ENCODE data around the gene CNRIP1. TPM values are rescaled to one million over a fixed set of nuclear protein-coding genes. Genes with fewer than 3 reads are reported as not detected.

The CNRIP1 gene
- total RNA-seq, 1 experiment from 2014 or later, result not detected

DNA sequence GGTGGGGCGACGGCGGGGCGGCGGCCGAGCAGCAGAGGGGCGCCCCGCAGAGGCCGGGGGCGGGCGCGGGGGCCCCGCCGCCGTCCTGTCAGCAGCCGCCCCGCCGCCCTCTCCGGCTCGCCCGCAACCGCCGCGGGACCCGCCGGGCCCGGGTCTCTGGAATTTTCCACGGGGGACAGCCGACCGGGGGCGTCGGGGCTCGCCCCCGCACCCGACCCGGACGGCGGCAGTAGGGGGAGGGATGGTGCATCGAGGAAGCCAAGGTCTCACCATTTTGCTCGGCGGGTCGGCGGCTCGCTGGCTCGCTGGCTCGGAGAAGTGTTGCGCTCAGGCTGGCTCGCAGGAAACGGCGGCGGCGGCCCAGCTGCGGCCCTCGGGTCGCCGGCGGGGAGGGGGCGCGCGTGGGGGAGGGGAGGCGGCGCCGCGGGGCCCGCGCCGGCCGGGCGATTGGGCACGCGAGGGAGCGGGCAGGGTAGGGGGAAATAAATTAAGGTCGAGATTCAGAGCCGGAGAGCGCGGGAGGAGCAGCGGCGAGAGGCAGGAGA lies 67.8 kb downstream of the CNRIP1 start:
- DNase-seq (ENCODE audit: low read depth, low spot score), result no peak
- Histone ChIP-seq H3K79me2 (ENCODE audit: insufficient read depth, low read length) (peaks cover 47% of the 10 kb centered on the region), H3K4me3 (replicated peaks in 1 of 2; ENCODE audit: low read depth in 1 of 2, low read length in 2 of 2) (peak overlapping the region; percentile 63 to 92), H3K4me2 (ENCODE audit: low read length) (peak overlapping the region; percentile 79), H3K9me2 (ENCODE audit: insufficient read depth) (no peaks in the 10 kb centered on the region), H2AFZ (ENCODE audit: low read depth, low read length, poor library complexity, severe bottlenecking) (no peak overlapping the region), H4K20me1 (ENCODE audit: insufficient read depth) (peaks cover 38% of the 10 kb centered on the region; the same call in 1 of the 2 replicates), H3K9ac (ENCODE audit: low read length) (peak overlapping the region; percentile 92), H3K27ac (ENCODE audit: low read depth, low read length) (peak overlapping the region; percentile 83), H3K36me3 (ENCODE audit: control insufficient read depth in 1 of 2, insufficient read depth in 2 of 2, low read length in 2 of 2) (no peaks in the 10 kb centered on the region), H3K27me3 (ENCODE audit: insufficient read depth, low read length) (no peaks in the 10 kb centered on the region), H3K4me1 (ENCODE audit: control insufficient read depth in 1 of 2, insufficient read depth in 2 of 2, low read length in 2 of 2) (peaks cover 7 to 22% of the 10 kb centered on the region in 2 experiments; a peak in 3 of 4 replicates), H3K9me3 (ENCODE audit: control insufficient read depth in 1 of 2, insufficient read depth in 1 of 2, low read depth in 1 of 2, low read length in 2 of 2) (no peaks in the 10 kb centered on the region)
- TF ChIP-seq ZFX (IDR thresholded peaks at IDR 0.05) (peak; percentile 52), CBX3 (IDR thresholded peaks at IDR 0.05; ENCODE audit: low read depth) (no peak)
- intact Hi-C loops (cut with micrococcal nuclease), result loop anchor here (2.0 kb wide), 1 partner anchor 95 kb away; the partner anchor contains the start of gene PNO1
- ChIA-PET RAD21 (ENCODE audit: low non-redundant PET in 1 of 2, low total read pairs in 2 of 2, uncharacterized antibody in 2 of 2, unreplicated experiment in 2 of 2) (no interaction called here), CTCF (interaction anchor here (0.6 to 0.9 kb wide), 2 partner anchors 40 to 56 kb away, joined by 3 read pairs; no protein-coding TSS in a partner anchor), POLR2A (interaction anchor here (0.9 kb wide), 2 partner anchors 10 to 34 kb away, joined by 3 read pairs; no protein-coding TSS in a partner anchor)
- ATAC-seq, result peak; percentile 26
- BruUV-seq (replicated peaks), result no TSS peak

DNA sequence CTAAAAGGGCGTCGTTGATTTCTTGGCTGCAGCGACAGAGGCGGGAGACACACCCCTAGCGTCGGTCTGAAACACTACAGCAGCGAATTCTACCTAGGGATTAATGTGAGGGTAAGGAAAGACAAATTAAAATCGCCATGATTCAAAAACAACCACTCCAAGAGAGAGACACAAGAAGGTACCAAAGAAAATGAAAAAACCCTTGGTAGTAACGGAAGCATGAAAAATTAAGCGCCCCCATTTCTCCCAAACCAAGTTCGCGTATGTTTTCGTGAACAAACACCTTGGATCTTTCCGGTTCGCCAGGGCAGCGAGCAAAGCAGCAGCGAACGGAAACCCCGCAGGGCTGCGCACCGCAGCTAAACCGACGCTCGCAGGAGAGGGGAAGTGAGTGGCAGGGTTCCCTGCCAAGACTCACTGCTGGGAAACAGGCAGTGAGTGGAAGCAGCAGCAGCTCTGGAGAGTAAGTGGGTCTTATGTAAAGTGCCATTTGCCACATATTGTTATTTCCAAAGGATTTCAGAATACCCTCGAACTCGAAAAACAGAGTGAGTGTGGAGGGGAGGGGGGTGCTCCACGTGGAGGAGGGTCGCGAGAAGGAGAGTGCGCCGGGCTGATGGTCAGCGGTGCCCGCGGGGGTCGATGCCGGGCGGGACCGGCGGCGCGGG lies 68.4 kb downstream of the CNRIP1 start:
- ATAC-seq (peak; percentile 58), DNase-seq (ENCODE audit: low read depth, low spot score) (peak; percentile 51)
- RAD21 ChIA-PET (ENCODE audit: low non-redundant PET in 1 of 2, low total read pairs in 2 of 2, uncharacterized antibody in 2 of 2, unreplicated experiment in 2 of 2), result no interaction called here
- Histone ChIP-seq H3K36me3 (ENCODE audit: control insufficient read depth in 1 of 2, insufficient read depth in 2 of 2, low read length in 2 of 2) (no peaks in the 10 kb centered on the region), H3K9ac (ENCODE audit: low read length) (peak overlapping the region; percentile 92), H3K27ac (ENCODE audit: low read depth, low read length) (peak overlapping the region; percentile 83), H3K4me3 (replicated peaks in 1 of 2; ENCODE audit: low read depth in 1 of 2, low read length in 2 of 2) (peak overlapping the region; percentile 63 to 92), H2AFZ (ENCODE audit: low read depth, low read length, poor library complexity, severe bottlenecking) (no peak overlapping the region), H3K27me3 (ENCODE audit: insufficient read depth, low read length) (no peaks in the 10 kb centered on the region), H3K9me3 (ENCODE audit: control insufficient read depth in 1 of 2, insufficient read depth in 1 of 2, low read depth in 1 of 2, low read length in 2 of 2) (no peaks in the 10 kb centered on the region), H3K79me2 (ENCODE audit: insufficient read depth, low read length) (peaks cover 53% of the 10 kb centered on the region), H3K4me1 (ENCODE audit: control insufficient read depth in 1 of 2, insufficient read depth in 2 of 2, low read length in 2 of 2) (peaks cover 7 to 22% of the 10 kb centered on the region in 2 experiments; a peak in 3 of 4 replicates), H3K4me2 (ENCODE audit: low read length) (peak overlapping the region; percentile 79), H3K9me2 (ENCODE audit: insufficient read depth) (no peaks in the 10 kb centered on the region), H4K20me1 (ENCODE audit: insufficient read depth) (peaks cover 41% of the 10 kb centered on the region; the same call in 1 of the 2 replicates)
- intact Hi-C loops (cut with micrococcal nuclease), result no loop called here
- POLR2A ChIA-PET, result no interaction called here
- CTCF ChIA-PET, result interaction anchor here (0.9 kb wide), 1 partner anchor 40 kb away, joined by 3 read pairs; no protein-coding TSS in a partner anchor
- no TSS peak for BruUV-seq (replicated peaks)
- TF ChIP-seq JUND (IDR thresholded peaks at IDR 0.05), result no peak
- TF ChIP-seq, protein P1, sequence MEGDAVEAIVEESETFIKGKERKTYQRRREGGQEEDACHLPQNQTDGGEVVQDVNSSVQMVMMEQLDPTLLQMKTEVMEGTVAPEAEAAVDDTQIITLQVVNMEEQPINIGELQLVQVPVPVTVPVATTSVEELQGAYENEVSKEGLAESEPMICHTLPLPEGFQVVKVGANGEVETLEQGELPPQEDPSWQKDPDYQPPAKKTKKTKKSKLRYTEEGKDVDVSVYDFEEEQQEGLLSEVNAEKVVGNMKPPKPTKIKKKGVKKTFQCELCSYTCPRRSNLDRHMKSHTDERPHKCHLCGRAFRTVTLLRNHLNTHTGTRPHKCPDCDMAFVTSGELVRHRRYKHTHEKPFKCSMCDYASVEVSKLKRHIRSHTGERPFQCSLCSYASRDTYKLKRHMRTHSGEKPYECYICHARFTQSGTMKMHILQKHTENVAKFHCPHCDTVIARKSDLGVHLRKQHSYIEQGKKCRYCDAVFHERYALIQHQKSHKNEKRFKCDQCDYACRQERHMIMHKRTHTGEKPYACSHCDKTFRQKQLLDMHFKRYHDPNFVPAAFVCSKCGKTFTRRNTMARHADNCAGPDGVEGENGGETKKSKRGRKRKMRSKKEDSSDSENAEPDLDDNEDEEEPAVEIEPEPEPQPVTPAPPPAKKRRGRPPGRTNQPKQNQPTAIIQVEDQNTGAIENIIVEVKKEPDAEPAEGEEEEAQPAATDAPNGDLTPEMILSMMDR (IDR thresholded peaks at IDR 0.05 in 2 of 3, conservative IDR thresholded peaks at IDR 0.05 in 1 of 3; ENCODE audit: borderline replicate concordance in 1 of 3, insufficient read depth in 1 of 3, low read depth in 2 of 3, low read length in 2 of 3), result peak; percentile 28 to 68 (median 61); a peak in 5 of 6 replicates
- TF ChIP-seq SRF (IDR thresholded peaks at IDR 0.05; ENCODE audit: low read depth), result no peak
- no peak for TF ChIP-seq CBX3 (IDR thresholded peaks at IDR 0.05; ENCODE audit: low read depth)
- TF ChIP-seq RAD21 (IDR thresholded peaks at IDR 0.05; ENCODE audit: low read depth), result peak; percentile 49
- no peak for TF ChIP-seq CEBPB (IDR thresholded peaks at IDR 0.05; ENCODE audit: low read depth)
- TF ChIP-seq EZH2 (IDR thresholded peaks at IDR 0.05), result no peak
- TF ChIP-seq ZFX (IDR thresholded peaks at IDR 0.05), result no peak
- no peak for TF ChIP-seq EGR1 (IDR thresholded peaks at IDR 0.05; ENCODE audit: low read depth)
- no peak for TF ChIP-seq TCF7L2 (IDR thresholded peaks at IDR 0.05; ENCODE audit: borderline replicate concordance, extremely low read depth, insufficient read depth, insufficient read length)
- TF ChIP-seq ELF1 (IDR thresholded peaks at IDR 0.05; ENCODE audit: borderline replicate concordance, low read depth), result no peak
- TF ChIP-seq SIN3A (IDR thresholded peaks at IDR 0.05; ENCODE audit: low read depth), result peak; percentile 39; the same call in 1 of the 2 replicates
- 0 out of 2 replicates have a peak, but pooled peaks have one; percentile 7 for TF ChIP-seq FOSL1 (IDR thresholded peaks at IDR 0.05; ENCODE audit: low read depth)
- no peak for TF ChIP-seq POLR2AphosphoS5 (IDR thresholded peaks at IDR 0.05; ENCODE audit: low read depth, low read length)
- no peak for TF ChIP-seq EZH2phosphoT487 (IDR thresholded peaks at IDR 0.05; ENCODE audit: borderline replicate concordance)
- no peak for TF ChIP-seq YY1 (IDR thresholded peaks at IDR 0.05; ENCODE audit: extremely low read depth, insufficient replicate concordance, low read depth, low read length)
- no peak for TF ChIP-seq ZNF274 (IDR thresholded peaks at IDR 0.05; ENCODE audit: low read depth, low read length)
- TF ChIP-seq, protein P2, sequence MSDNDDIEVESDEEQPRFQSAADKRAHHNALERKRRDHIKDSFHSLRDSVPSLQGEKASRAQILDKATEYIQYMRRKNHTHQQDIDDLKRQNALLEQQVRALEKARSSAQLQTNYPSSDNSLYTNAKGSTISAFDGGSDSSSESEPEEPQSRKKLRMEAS (IDR thresholded peaks at IDR 0.05), result no peak
